GM23338 (cell line): ENCODE data around the gene LTA4H. TPM values are rescaled to one million over a fixed set of nuclear protein-coding genes. Genes with fewer than 3 reads are reported as not detected.

Source experiments
- ATAC-seq: fragments of 200-7000 bp; cut with Tn5 transposase; 3 replicates; pipeline ENCODE4 v1.9.1; 2020
- DNase-seq: peaks from one replicate; pipeline ENCODE4 v3.0.0-alpha.2; 2015; ENCODE audit warnings: low spot score
- H2AFZ ChIP-seq: fragments of 200-600 bp; sonication (generic); 2 replicates; pipeline ENCODE4 v1.8.0; 2016; ENCODE audit warnings: antibody characterized with exemption, mild to moderate bottlenecking, moderate library complexity
- H3F3A ChIP-seq: fragments of 200-600 bp; sonication (generic); replicated peaks from 2 replicates; pipeline ENCODE4 v1.8.0; 2017; ENCODE audit warnings: antibody characterized with exemption, mixed run types, low read depth
- H3K27ac ChIP-seq: fragments of 200-600 bp; sonication (generic); 2 replicates; pipeline ENCODE4 v1.6.1; 2016; ENCODE audit warnings: low read depth
- H3K27me3 ChIP-seq: fragments of 200-600 bp; sonication (generic); 2 replicates; pipeline ENCODE4 v1.8.0; 2016; ENCODE audit warnings: mild to moderate bottlenecking, mixed run types, moderate library complexity; ENCODE audit not compliant: insufficient read depth
- H3K36me3 ChIP-seq: fragments of 200-600 bp; sonication (generic); 2 replicates; pipeline ENCODE4 v1.8.0; 2016; ENCODE audit warnings: mild to moderate bottlenecking; ENCODE audit not compliant: insufficient read depth
- H3K4me1 ChIP-seq: fragments of 200-600 bp; sonication (generic); 2 replicates; pipeline ENCODE4 v1.8.0; 2016; ENCODE audit warnings: mild to moderate bottlenecking, moderate library complexity; ENCODE audit not compliant: insufficient read depth
- H3K4me2 ChIP-seq: fragments of 200-600 bp; sonication (generic); 2 replicates; pipeline ENCODE4 v1.7.1; 2017; ENCODE audit warnings: mixed run types
- H3K4me3 ChIP-seq: fragments of 200-600 bp; sonication (generic); 2 replicates; pipeline ENCODE4 v1.6.1; 2016; ENCODE audit warnings: mixed run types
- H3K79me2 ChIP-seq: fragments of 200-600 bp; sonication (generic); replicated peaks from 2 replicates; pipeline ENCODE4 v1.8.0; 2017; ENCODE audit warnings: mild to moderate bottlenecking; ENCODE audit not compliant: insufficient read depth
- H3K9me2 ChIP-seq: fragments of 200-600 bp; sonication (generic); 2 replicates; pipeline ENCODE4 v1.8.0; 2017; ENCODE audit not compliant: insufficient read depth
- H4K20me1 ChIP-seq: fragments of 200-600 bp; sonication (generic); replicated peaks from 2 replicates; pipeline ENCODE4 v1.8.0; 2017; ENCODE audit warnings: mild to moderate bottlenecking; ENCODE audit not compliant: insufficient read depth
- H3K27ac Mint-ChIP-seq: 2 replicates; pipeline ENCODE4 v1.8.0; 2020; ENCODE audit warnings: inconsistent platforms, mild to moderate bottlenecking, moderate library complexity, mixed read lengths
- H3K27me3 Mint-ChIP-seq: 3 replicates; pipeline ENCODE4 v1.8.0; 2022; ENCODE audit warnings: low read depth, mild to moderate bottlenecking, moderate library complexity, mixed read lengths, inconsistent platforms; ENCODE audit not compliant: insufficient read depth, poor library complexity
- H3K36me3 Mint-ChIP-seq: 3 replicates; pipeline ENCODE4 v1.8.0; 2021; ENCODE audit warnings: low read depth, mild to moderate bottlenecking, inconsistent platforms, moderate library complexity, mixed read lengths
- H3K4me1 Mint-ChIP-seq: 3 replicates; pipeline ENCODE4 v1.8.0; 2020; ENCODE audit warnings: mild to moderate bottlenecking, inconsistent platforms, mixed read lengths
- H3K4me3 Mint-ChIP-seq: 3 replicates; pipeline ENCODE4 v1.8.0; 2021; ENCODE audit warnings: moderate library complexity, mild to moderate bottlenecking, inconsistent platforms, mixed read lengths
- H3K9me3 Mint-ChIP-seq: 3 replicates; pipeline ENCODE4 v1.8.0; 2020; ENCODE audit warnings: moderate library complexity, mild to moderate bottlenecking, inconsistent platforms, mixed read lengths
- CTCF ChIP-seq, 2 experiments: fragments of 200-600 bp in 1 of 2; sonication (generic) in 1 of 2; conservative IDR thresholded peaks; 2 replicates each; pipeline versions ENCODE4 v1.5.1 to v1.6.1; 2016 to 2017; ENCODE audit warnings: antibody characterized with exemption in 2 of 2, low read depth in 2 of 2, mild to moderate bottlenecking in 2 of 2, moderate library complexity in 1 of 2
- ETS1 ChIP-seq: IDR thresholded peaks from 2 replicates; pipeline ENCODE4 v1.6.1; 2016; ENCODE audit warnings: antibody characterized with exemption
- EZH2 ChIP-seq: fragments of 200-600 bp; sonication (generic); IDR thresholded peaks from one replicate; pipeline ENCODE4 v1.8.0; 2017; ENCODE audit warnings: antibody characterized with exemption, mild to moderate bottlenecking, low read depth; ENCODE audit not compliant: unreplicated experiment
- EZH2phosphoT487 ChIP-seq: fragments of 200-600 bp; sonication (generic); IDR thresholded peaks from one replicate; pipeline ENCODE4 v1.8.1; 2018; ENCODE audit warnings: antibody characterized with exemption; ENCODE audit not compliant: unreplicated experiment
- JUNB ChIP-seq: IDR thresholded peaks from one replicate; pipeline ENCODE4 v1.6.1; 2016; ENCODE audit warnings: antibody characterized with exemption; ENCODE audit not compliant: unreplicated experiment
- NANOG ChIP-seq: IDR thresholded peaks from 2 replicates; pipeline ENCODE4 v1.6.1; 2016; ENCODE audit warnings: antibody characterized with exemption, borderline replicate concordance
- POLR2AphosphoS5 ChIP-seq: IDR thresholded peaks from 2 replicates; pipeline ENCODE4 v1.6.1; 2016; ENCODE audit warnings: antibody characterized with exemption, low read depth
- REST ChIP-seq: IDR thresholded peaks from one replicate; pipeline ENCODE4 v1.6.1; 2018; ENCODE audit warnings: antibody characterized with exemption; ENCODE audit not compliant: unreplicated experiment
- STAT1 ChIP-seq: IDR thresholded peaks from one replicate; pipeline ENCODE4 v1.6.1; 2016; ENCODE audit warnings: antibody characterized with exemption; ENCODE audit not compliant: unreplicated experiment
- ZNF114 ChIP-seq: fragments of 250-450 bp; sonication (Bioruptor Pico); IDR thresholded peaks from 2 replicates; pipeline ENCODE4 v1.5.0; 2020; ENCODE audit warnings: mild to moderate bottlenecking, moderate library complexity
- ZNF331 ChIP-seq: fragments of 250-450 bp; sonication (Bioruptor Pico); IDR thresholded peaks from 2 replicates; pipeline ENCODE4 v1.5.0; 2020; ENCODE audit warnings: low read depth, mild to moderate bottlenecking, moderate library complexity
- ZNF462 ChIP-seq: fragments of 250-450 bp; sonication (Bioruptor Pico); IDR thresholded peaks from 2 replicates; pipeline ENCODE4 v1.5.0; 2020; ENCODE audit warnings: mild to moderate bottlenecking, moderate library complexity
- polyA plus RNA-seq: library from polyadenylated mRNA; unstranded; fragments of >200 nt; fragmentation: Nextera tagmentation; extraction: Ambion mirVana; gene quantifications from 2 replicates; pipeline ENCODE4 v1.2.1, GENCODE V29; 2016
- total RNA-seq: library from RNA; depleted of rRNA; stranded (reverse); fragments of >200 nt; shearing (Covaris generic); gene quantifications from 2 replicates; pipeline ENCODE4 v1.2.3, GENCODE V29; 2014

The LTA4H gene
- total and polyA plus RNA-seq, 2 experiments from 2014 or later = 84.4 to 189 TPM

- TF ChIP-seq EZH2phosphoT487 = no peak
- TF ChIP-seq POLR2AphosphoS5 = no peak
- no peak for TF ChIP-seq ZNF114 (CRISPR knock-in tag)
- no peak for TF ChIP-seq EZH2
- TF ChIP-seq NANOG = no peak
These were observed 4.1 kb upstream of the LTA4H start (continued) for GRCh38 chr12:96039516-96039915.

- Mint-ChIP-seq H3K27me3 (no peaks in the 10 kb centered on the region), H3K36me3 (no peaks in the 10 kb centered on the region), H3K4me1 (peaks cover 2% of the 10 kb centered on the region; the same call in 1 of the 3 replicates), H3K27ac (no peak overlapping the region), H3K4me3 (no peak overlapping the region), H3K9me3 (no peaks in the 10 kb centered on the region)
- Histone ChIP-seq H3F3A (no peaks in the 10 kb centered on the region), H3K4me3 (no peak overlapping the region), H4K20me1 (no peaks in the 10 kb centered on the region), H2AFZ (no peak overlapping the region), H3K4me2 (no peak overlapping the region), H3K9me2 (no peaks in the 10 kb centered on the region), H3K4me1 (peaks cover 10% of the 10 kb centered on the region), H3K27me3 (no peaks in the 10 kb centered on the region), H3K79me2 (peaks cover 29% of the 10 kb centered on the region), H3K27ac (no peak overlapping the region), H3K36me3 (no peaks in the 10 kb centered on the region)
- ATAC-seq (no peak), DNase-seq (no peak)
- TF ChIP-seq JUNB = no peak
- no peak for TF ChIP-seq POLR2AphosphoS5
- TF ChIP-seq ZNF114 (CRISPR knock-in tag) = no peak
- no peak for TF ChIP-seq ZNF331 (CRISPR knock-in tag)
- no peak for TF ChIP-seq ZNF462 (CRISPR knock-in tag)
- no peak for TF ChIP-seq EZH2
- TF ChIP-seq CTCF (conservative IDR thresholded peaks at IDR 0.05; ENCODE audit: low read depth in 2 of 2) = no peak
- no peak for TF ChIP-seq STAT1
- TF ChIP-seq ETS1 = no peak
- no peak for TF ChIP-seq REST
- TF ChIP-seq NANOG = no peak
These were observed 1.5 kb upstream of the LTA4H start for GRCh38 chr12:96036765-96037455.
